GM13977 (cell line): Measurements from ENCODE around the gene SLC38A3.
A peak's percentile ranks its signal among the peaks of the same experiment; 100 is the strongest.

Experiments
- DNase-seq: peaks from one replicate; pipeline ENCODE4 v3.0.0; 2012; ENCODE audit warnings: low spot score
- in situ Hi-C: fragments of 300-500 bp; cut with MboI; formaldehyde crosslinking; loops from one replicate; pipeline ENCODE4 v1.12.0; 2022; ENCODE audit warnings: low sequenced_read_pairs, low pct_unique_long_range_greater_than_20kb, mixed read lengths, inconsistent platforms; ENCODE audit not compliant: unreplicated experiment
- TF ChIP-seq, protein P1 (sequence below): IDR thresholded peaks from 2 replicates; pipeline ENCODE4 v1.5.1; 2012; ENCODE audit warnings: mild to moderate bottlenecking, control low read depth; ENCODE audit not compliant: insufficient read depth; ENCODE audit errors: extremely low read depth, missing control alignments

SLC38A3 gene

DNA sequence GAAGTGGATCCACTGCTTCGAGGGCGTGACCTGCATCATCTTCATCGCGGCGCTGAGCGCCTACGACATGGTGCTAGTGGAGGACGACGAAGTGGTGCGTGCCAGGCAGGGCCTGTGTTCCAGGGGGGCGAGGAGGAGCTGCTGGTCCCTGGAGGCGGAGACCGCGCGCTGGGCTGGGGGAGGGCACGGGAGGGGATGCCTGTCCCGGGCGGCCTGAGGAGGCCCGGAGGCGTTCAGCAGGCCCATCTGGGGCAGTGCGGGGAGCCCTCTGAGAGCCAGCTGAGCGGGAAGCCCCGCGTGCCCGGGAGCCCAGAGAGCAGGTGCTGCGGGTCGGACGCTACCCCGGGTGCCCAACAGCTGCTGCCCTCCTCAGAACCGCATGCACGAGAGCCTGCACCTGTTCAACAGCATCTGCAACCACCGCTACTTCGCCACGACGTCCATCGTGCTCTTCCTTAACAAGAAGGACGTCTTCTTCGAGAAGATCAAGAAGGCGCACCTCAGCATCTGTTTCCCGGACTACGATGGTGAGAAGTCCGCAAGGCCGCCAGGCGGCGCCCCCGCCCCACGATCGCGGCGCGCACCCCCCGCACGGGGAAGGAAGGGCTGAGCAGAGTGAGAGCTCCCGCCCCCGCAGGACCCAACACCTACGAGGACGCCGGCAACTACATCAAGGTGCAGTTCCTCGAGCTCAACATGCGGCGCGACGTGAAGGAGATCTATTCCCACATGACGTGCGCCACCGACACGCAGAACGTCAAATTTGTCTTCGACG is 10.8 kb upstream of the SLC38A3 start:
- in situ Hi-C loops: no loop called here
- peak; percentile 89 for DNase-seq
- TF ChIP-seq, protein P1, sequence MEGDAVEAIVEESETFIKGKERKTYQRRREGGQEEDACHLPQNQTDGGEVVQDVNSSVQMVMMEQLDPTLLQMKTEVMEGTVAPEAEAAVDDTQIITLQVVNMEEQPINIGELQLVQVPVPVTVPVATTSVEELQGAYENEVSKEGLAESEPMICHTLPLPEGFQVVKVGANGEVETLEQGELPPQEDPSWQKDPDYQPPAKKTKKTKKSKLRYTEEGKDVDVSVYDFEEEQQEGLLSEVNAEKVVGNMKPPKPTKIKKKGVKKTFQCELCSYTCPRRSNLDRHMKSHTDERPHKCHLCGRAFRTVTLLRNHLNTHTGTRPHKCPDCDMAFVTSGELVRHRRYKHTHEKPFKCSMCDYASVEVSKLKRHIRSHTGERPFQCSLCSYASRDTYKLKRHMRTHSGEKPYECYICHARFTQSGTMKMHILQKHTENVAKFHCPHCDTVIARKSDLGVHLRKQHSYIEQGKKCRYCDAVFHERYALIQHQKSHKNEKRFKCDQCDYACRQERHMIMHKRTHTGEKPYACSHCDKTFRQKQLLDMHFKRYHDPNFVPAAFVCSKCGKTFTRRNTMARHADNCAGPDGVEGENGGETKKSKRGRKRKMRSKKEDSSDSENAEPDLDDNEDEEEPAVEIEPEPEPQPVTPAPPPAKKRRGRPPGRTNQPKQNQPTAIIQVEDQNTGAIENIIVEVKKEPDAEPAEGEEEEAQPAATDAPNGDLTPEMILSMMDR: peak; percentile 87

DNA sequence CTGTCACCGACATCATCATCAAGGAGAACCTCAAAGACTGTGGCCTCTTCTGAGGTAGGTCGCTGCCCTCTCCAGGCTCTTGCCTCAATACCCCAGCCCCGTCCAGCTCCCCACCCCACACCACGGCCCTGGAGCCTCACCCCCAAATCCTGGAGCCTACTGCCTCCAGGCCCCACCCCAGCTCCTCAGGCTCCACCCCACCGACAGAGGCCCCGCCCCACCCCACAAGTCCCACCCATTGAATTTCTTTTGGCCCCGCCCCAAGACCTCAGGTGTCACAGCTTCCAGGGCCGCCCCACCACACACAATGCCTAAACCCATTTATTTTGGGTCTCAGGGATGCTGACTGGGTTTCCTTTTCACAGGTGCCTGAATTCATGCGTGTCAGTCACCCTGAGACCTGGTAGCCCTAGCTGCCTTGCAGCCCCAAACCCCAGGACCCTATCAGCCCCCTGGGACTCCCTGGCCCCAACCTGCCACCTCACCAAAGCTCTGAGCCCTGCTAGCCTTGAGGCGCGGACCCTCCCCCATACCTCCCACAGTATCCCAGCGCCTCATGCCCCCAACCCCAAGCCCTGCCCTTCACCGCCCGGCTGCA is 10.1 kb upstream of the SLC38A3 start:
- peak; percentile 73 for DNase-seq
- TF ChIP-seq, protein P1: no peak
- in situ Hi-C loops: no loop called here

DNA sequence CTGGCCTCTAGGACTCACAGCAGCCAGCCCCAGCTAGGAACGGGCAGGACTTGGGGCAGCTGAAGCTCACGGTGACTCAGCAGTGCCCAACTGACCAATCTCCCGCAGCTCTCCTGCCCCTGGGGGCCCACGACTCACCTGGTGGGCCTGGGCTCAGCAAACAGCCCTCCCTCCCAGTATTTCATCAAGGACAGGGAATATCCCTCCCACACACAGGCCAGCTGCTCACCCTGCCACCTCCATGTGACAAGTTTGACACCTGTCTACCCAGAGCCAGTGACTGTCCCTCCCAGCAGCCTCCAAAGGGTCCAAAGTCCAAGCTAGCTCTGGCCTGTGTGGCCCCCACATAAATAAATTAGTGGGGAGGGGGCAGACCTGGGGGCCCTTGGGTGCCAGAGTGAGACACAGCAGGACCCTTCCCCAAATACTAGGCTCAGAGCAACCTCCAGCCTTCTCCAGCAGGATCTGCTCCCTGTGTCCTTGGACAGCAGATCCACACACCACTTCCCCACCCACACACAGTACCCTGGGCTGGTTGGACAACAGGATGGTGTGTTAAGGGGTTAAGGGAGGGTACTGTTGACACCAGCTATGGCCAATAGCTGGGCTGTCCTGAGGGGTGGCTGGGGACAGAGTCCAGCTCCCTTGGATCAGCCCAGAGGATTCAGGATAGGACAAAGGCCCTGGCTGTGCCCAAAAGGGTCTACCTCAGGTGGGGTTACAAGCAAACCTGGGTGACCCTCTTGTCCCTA is 9.4 kb upstream of the SLC38A3 start:
- in situ Hi-C loops: no loop called here
- no peak for DNase-seq
- TF ChIP-seq, protein P1: no peak

DNA sequence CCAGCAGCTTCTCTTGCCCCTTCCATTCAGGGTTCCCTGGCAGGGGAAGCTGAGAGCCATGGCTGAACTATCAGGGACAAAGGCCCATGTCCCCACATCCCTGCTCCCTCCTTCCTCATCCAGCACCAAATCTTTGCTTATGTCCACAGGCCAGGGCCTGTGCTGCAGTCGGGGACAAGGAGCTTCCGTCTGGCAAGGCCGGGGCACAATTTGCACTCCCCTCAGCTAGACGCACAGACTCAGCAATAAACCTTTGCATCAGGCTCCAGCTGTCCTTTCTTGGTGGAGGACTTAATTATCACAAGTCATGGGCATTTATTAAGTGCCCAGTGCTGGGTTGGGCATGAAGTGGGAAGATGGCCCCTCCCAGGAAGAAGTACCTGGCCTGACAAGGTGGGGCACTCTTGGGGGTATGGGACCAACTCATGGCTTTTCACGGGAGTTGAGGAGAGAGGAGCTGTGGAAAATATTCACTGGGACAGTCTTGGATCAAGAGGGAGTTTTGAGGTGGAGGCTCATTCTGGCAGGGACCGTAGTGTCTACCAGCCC is 8.7 kb upstream of the SLC38A3 start:
- in situ Hi-C loops: no loop called here
- TF ChIP-seq, protein P1: no peak
- DNase-seq: no peak

DNA sequence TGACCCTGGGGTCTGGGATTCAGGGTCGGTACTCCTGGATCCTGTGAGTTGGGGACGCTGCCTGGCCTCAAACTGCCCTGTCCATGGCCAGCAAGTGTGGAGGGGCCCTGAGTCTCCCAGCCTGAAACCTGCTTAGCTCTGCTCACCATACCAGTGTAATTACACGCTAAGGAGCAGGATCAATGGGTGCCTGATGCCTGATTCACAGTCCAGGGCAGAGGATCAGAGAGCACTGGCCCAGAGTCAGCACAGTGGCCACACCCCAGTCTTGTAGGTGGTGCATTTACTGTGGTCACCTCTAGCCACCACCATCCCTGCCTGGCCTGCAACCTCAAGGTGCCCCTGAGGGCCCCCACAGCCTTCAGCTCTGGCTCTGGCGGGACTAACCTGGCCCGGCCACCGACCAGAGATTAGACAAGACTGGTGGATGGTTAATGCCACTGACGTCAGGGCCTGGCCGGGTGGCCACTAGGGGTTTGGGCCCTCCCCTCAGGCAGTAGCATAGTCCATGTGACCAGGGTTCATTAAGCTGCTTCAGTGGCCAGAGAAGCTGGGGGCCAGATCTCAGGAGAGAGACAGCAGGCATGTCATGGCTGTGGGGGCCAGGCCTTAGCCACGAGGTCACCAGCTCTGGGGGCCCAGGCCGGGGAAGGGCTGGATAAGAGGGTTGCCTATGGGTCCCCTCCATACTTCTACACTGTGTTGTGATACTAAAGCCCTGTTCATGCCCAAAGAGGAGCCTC is 3.3 kb upstream of the SLC38A3 start:
- no peak for DNase-seq
- in situ Hi-C loops: no loop called here
- TF ChIP-seq, protein P1: no peak
